Measurements from ENCODE around the gene OSBPL5. TPM values are rescaled to one million over a fixed set of nuclear protein-coding genes. Genes with fewer than 3 reads are reported as not detected.
A peak's percentile ranks its signal among the peaks of the same experiment; 100 is the strongest.

Gene OSBPL5
- total RNA-seq, 1 donor from 2014 or later = 88.4 TPM

DNA sequence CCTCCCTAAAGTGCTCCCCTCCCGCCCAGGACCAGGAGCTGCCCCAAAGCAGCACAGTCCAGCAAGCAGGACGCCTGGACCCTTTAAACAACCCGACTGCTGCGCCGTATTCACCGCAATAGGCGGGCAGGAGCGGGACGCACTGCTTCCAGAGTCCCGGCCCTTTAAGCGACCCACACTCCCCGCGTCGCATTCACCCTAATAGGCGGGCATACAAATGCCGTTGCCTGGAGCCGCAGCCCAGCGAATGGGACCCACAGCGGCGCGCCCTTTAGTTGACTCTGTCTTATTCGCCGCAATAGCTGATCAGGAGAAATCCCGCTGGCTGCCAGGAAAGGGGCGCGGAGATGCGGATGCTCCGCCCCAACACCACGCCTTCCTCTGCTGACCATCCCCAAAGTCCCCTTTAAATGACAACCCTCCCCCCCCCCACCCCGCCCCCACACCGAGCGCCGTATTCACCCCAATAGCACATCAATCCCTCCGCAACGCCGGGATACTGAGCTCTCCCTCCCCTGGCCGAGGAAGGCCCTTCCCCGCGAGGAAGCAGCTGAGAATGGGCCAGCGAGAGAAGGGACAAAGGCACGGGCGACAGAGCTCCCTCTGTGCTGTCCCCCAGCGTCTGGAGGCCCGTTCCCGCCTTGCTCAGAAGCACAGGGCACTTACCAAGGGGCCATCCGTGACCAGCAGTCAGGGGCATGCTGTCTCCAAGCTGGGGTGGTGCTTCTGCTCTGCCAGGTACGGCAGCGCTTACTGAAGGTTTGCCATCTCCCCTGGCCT lies 4.7 kb downstream of the OSBPL5 start:
- peak in 1 of 2 donors; percentile 79 for TF ChIP-seq POLR2AphosphoS5 (IDR thresholded peaks at IDR 0.05; ENCODE audit: insufficient read depth in 1 of 2, low read depth in 1 of 2)
- TF ChIP-seq POLR2A (IDR thresholded peaks at IDR 0.05) = peak in 1 of 2 donors; percentile 5
- TF ChIP-seq, protein P1, sequence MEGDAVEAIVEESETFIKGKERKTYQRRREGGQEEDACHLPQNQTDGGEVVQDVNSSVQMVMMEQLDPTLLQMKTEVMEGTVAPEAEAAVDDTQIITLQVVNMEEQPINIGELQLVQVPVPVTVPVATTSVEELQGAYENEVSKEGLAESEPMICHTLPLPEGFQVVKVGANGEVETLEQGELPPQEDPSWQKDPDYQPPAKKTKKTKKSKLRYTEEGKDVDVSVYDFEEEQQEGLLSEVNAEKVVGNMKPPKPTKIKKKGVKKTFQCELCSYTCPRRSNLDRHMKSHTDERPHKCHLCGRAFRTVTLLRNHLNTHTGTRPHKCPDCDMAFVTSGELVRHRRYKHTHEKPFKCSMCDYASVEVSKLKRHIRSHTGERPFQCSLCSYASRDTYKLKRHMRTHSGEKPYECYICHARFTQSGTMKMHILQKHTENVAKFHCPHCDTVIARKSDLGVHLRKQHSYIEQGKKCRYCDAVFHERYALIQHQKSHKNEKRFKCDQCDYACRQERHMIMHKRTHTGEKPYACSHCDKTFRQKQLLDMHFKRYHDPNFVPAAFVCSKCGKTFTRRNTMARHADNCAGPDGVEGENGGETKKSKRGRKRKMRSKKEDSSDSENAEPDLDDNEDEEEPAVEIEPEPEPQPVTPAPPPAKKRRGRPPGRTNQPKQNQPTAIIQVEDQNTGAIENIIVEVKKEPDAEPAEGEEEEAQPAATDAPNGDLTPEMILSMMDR (IDR thresholded peaks at IDR 0.05) = no peak
- peaks cover 93% of the 10 kb centered on the region for H3K4me1 ChIP-seq

DNA sequence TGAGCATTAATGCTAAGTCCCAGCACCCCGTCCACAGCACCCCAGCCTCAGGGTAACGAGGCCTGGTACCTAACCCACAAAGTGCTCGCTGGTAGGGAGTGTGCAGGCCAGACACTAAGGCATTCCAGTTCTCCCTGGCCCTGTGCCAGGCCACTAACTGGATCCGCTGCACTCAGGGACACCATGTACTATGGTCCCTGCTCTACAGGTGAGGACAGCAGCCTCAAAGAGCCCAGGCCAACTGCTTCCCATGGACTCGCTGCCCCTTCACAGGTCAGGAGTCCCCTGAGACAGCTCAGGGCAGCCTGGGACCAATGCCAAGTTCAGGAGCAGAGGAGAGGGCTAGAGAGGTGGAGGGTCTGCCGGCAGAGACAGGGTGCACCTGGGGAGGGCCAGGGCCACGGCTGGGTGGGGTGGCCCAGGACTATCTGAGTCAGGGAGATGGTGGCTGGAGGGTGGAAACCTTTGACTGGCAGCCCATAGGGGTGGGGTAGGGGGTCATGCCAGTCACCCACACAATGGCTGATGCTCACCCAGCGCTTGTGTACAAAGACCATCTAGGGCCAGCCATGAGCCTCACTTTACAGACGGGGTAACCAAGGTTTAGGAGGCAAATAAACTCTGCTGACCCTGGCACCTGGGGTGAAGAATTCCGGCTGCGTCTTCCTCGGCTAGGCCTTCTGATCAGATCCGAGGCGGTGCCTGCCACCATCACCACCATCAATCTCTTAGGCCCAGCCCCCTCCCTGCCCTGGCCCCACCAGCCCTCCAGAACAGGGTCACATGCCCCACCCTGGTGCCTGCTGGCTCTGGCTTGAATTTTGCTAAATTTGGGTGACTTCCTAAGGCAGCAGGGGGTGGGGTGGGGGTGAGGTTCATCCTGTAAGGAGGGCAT lies 5.6 kb downstream of the OSBPL5 start:
- H3K27ac ChIP-seq = peak overlapping the region; percentile 85
- no peaks in the 10 kb centered on the region for H3K27me3 ChIP-seq
- intact Hi-C loops (cut with DNase I) = loop anchor here (5.0 kb wide), 2 partner anchors 32 to 47 kb away; no protein-coding TSS in a partner anchor
- no peaks in the 10 kb centered on the region for H3K36me3 ChIP-seq
- no peaks in the 10 kb centered on the region for H3K9me3 ChIP-seq
- peak overlapping the region; percentile 56 to 63 for H3K4me3 ChIP-seq
- H3K4me1 ChIP-seq = peaks cover 99% of the 10 kb centered on the region
- TF ChIP-seq POLR2AphosphoS5 (IDR thresholded peaks at IDR 0.05; ENCODE audit: insufficient read depth in 1 of 2, low read depth in 1 of 2) = no peak
- TF ChIP-seq, protein P1 (IDR thresholded peaks at IDR 0.05) = no peak
- no peak for TF ChIP-seq POLR2A (IDR thresholded peaks at IDR 0.05)
- no peak for DNase-seq (ENCODE audit: extremely low spot score in 2 of 2)

More for the DNA sequence above, 4.7 kb downstream of the OSBPL5 start:
- Histone ChIP-seq H3K27me3 (no peaks in the 10 kb centered on the region), H3K36me3 (no peaks in the 10 kb centered on the region), H3K27ac (peak overlapping the region; percentile 85), H3K9me3 (no peaks in the 10 kb centered on the region), H3K4me3 (peak overlapping the region; percentile 56 to 63)
- intact Hi-C loops (cut with DNase I) = loop anchor here (5.0 kb wide), 1 partner anchor 33 kb away; no protein-coding TSS in a partner anchor
- peak in 1 of 2 donors; percentile 96 for DNase-seq (ENCODE audit: extremely low spot score in 2 of 2)

DNA sequence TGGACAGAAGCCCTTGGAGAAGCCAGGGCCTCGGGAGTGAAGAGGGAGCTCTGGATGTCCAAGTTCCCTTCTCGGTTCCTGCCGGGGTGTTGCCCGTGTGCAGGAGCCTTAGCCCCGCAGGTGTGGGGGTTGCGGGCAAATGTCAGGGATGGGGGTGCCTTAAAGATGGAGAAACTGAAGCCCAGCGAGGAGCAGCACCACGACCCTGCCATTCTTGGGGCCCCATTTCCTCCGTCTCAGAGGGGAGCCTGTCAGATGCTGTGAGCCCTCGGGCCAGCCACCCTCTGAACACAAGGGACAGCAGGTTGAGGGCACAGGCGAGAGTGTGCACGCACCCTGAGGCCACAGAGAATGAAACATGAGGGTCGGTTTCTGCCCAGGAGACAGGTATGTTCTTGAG lies 6.3 kb downstream of the OSBPL5 start:
- peaks cover 99% of the 10 kb centered on the region for H3K4me1 ChIP-seq
- peak overlapping the region; percentile 56 to 63 for H3K4me3 ChIP-seq
- DNase-seq (ENCODE audit: extremely low spot score in 2 of 2) = no peak
- no peaks in the 10 kb centered on the region for H3K36me3 ChIP-seq
- no peak for TF ChIP-seq POLR2A (IDR thresholded peaks at IDR 0.05)
- TF ChIP-seq POLR2AphosphoS5 (IDR thresholded peaks at IDR 0.05; ENCODE audit: insufficient read depth in 1 of 2, low read depth in 1 of 2) = no peak
- TF ChIP-seq, protein P1 (IDR thresholded peaks at IDR 0.05) = no peak
- H3K9me3 ChIP-seq = no peaks in the 10 kb centered on the region
- no peaks in the 10 kb centered on the region for H3K27me3 ChIP-seq
- H3K27ac ChIP-seq = peak overlapping the region; percentile 85
- intact Hi-C loops (cut with DNase I) = loop anchor here (5.0 kb wide), 1 partner anchor 47 kb away; no protein-coding TSS in a partner anchor

DNA sequence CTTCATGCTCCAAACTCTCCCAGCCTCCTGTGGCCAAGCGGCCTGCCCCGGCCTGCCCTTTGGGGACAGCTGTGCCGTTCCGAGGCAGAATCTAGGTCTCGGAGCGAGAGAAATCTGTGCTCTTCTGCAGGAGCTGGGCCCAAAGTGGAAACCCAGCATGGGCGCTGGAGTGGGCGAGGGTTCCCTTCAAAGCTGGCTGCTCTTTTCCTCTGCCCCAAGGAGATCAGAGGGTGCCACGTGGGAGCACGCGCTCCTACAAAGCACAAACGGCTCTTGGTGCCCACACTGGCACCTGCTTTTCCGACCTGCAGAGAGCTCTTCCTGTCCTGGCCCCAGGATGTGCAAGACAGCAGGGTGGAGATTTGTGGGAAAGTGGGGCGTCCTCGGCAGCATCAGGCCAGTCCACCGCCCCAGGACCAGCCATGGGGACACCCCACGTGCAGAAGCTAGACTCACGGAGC lies 6.9 kb downstream of the OSBPL5 start:
- no peaks in the 10 kb centered on the region for H3K9me3 ChIP-seq
- intact Hi-C loops (cut with DNase I) = loop anchor here (5.0 kb wide), 1 partner anchor 46 kb away; no protein-coding TSS in a partner anchor
- H3K4me1 ChIP-seq = peaks cover 99% of the 10 kb centered on the region
- H3K27ac ChIP-seq = peak overlapping the region; percentile 85
- no peak for DNase-seq (ENCODE audit: extremely low spot score in 2 of 2)
- H3K36me3 ChIP-seq = no peaks in the 10 kb centered on the region
- TF ChIP-seq POLR2AphosphoS5 (IDR thresholded peaks at IDR 0.05; ENCODE audit: insufficient read depth in 1 of 2, low read depth in 1 of 2) = no peak
- TF ChIP-seq POLR2A (IDR thresholded peaks at IDR 0.05) = no peak
- TF ChIP-seq, protein P1 (IDR thresholded peaks at IDR 0.05) = no peak
- peak overlapping the region in 1 of 2 donors; percentile 5 for H3K4me3 ChIP-seq
- H3K27me3 ChIP-seq = no peaks in the 10 kb centered on the region
